ENCODE data around the gene PTGES. TPM values are rescaled to one million over a fixed set of nuclear protein-coding genes. Genes with fewer than 3 reads are reported as not detected.
A peak's percentile ranks its signal among the peaks of the same experiment; 100 is the strongest.

PTGES gene
- total RNA-seq, 1 donor from 2014 or later: 11.1 TPM

- FAIRE-seq (no peak), DNase-seq (ENCODE audit: low read depth) (no peak)
- Histone ChIP-seq H3K4me3 (ENCODE audit: low read depth, low read length) (no peak overlapping the region), H3K36me3 (ENCODE audit: control insufficient read depth, insufficient read depth, low read length) (no peaks in the 10 kb centered on the region), H3K27me3 (ENCODE audit: control insufficient read depth, insufficient read depth, low read length) (peaks cover 7% of the 10 kb centered on the region)
- TF ChIP-seq, protein P1, sequence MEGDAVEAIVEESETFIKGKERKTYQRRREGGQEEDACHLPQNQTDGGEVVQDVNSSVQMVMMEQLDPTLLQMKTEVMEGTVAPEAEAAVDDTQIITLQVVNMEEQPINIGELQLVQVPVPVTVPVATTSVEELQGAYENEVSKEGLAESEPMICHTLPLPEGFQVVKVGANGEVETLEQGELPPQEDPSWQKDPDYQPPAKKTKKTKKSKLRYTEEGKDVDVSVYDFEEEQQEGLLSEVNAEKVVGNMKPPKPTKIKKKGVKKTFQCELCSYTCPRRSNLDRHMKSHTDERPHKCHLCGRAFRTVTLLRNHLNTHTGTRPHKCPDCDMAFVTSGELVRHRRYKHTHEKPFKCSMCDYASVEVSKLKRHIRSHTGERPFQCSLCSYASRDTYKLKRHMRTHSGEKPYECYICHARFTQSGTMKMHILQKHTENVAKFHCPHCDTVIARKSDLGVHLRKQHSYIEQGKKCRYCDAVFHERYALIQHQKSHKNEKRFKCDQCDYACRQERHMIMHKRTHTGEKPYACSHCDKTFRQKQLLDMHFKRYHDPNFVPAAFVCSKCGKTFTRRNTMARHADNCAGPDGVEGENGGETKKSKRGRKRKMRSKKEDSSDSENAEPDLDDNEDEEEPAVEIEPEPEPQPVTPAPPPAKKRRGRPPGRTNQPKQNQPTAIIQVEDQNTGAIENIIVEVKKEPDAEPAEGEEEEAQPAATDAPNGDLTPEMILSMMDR (IDR thresholded peaks at IDR 0.05; ENCODE audit: insufficient read depth, low read length, severe bottlenecking): no peak
Measured at GRCh38 chr9:129774791-129775447, 22.1 kb upstream of the PTGES start.

DNA sequence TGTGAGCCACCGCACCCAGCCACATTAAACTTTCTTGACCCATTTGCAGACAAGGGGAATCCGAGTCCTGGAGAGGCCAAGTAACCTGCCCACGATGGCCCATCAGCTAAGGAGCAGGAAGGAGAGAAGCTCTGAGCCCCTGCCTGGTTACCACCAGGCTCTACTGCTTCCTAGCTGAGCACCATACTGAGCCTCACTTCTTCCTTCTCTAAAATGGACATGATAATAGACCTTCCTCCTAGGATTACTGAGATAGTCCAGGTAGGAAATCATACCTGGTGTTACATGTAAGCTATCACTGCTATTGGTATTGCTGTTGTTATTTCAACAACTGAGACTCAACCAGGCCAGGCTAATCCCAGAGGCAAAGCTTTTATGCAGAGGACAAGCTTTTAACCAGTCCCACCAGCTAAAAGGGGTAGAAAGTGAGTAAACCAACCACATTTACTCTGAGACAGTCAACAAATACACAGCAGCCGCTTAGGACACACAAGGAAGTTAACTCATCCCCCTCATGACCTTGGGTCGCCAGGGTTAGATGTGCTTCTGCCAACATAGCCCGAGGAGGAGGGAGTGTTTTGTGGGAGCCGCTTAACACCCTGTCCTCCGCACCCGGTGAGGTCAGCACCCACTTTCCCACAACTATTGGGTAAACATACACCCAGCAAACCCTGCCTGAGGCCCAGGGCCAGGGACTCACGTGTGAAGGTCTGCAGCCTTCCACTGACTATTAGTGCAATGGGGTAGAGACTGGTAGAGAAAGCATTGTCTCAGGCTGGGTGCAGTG is 20.6 kb upstream of the PTGES start:
- FAIRE-seq (no peak), DNase-seq (ENCODE audit: low read depth) (peak; percentile 89)
- no peaks in the 10 kb centered on the region for H3K36me3 ChIP-seq (ENCODE audit: control insufficient read depth, insufficient read depth, low read length)
- TF ChIP-seq, protein P1 (IDR thresholded peaks at IDR 0.05; ENCODE audit: insufficient read depth, low read length, severe bottlenecking): no peak
- H3K27me3 ChIP-seq (ENCODE audit: control insufficient read depth, insufficient read depth, low read length): peaks cover 7% of the 10 kb centered on the region
- no peak overlapping the region for H3K4me3 ChIP-seq (ENCODE audit: low read depth, low read length)

DNA sequence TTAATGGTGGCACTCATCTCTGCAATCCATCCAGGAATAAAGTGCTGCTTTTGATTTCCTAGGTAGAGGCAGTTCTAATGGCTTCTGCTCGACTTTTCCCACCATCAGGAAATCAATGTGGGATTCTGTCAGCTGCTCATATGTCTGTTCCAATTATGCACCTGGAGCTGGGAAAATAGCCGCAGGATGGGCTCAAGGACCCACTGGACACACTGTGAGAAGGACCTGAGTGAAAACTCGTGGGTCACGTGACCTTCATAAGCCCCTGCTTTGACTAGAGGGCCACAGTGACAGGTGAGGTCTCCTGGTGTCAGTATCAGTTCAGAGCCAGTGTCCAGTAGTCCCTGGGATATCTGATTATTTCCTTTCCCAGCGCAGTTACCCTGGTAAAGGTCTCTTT is 17.9 kb upstream of the PTGES start:
- no peaks in the 10 kb centered on the region for H3K36me3 ChIP-seq (ENCODE audit: control insufficient read depth, insufficient read depth, low read length)
- DNase-seq (ENCODE audit: low read depth): no peak
- no peak for FAIRE-seq
- TF ChIP-seq, protein P1 (IDR thresholded peaks at IDR 0.05; ENCODE audit: insufficient read depth, low read length, severe bottlenecking): no peak
- peaks cover 7% of the 10 kb centered on the region for H3K27me3 ChIP-seq (ENCODE audit: control insufficient read depth, insufficient read depth, low read length)
- H3K4me3 ChIP-seq (ENCODE audit: low read depth, low read length): no peak overlapping the region

- H3K36me3 ChIP-seq (ENCODE audit: control insufficient read depth, insufficient read depth, low read length): no peaks in the 10 kb centered on the region
- H3K4me3 ChIP-seq (ENCODE audit: low read depth, low read length): no peak overlapping the region
- H3K27me3 ChIP-seq (ENCODE audit: control insufficient read depth, insufficient read depth, low read length): peaks cover 4% of the 10 kb centered on the region
- DNase-seq (ENCODE audit: low read depth) (no peak), FAIRE-seq (no peak)
- TF ChIP-seq, protein P1 (IDR thresholded peaks at IDR 0.05; ENCODE audit: insufficient read depth, low read length, severe bottlenecking): no peak
Measured at GRCh38 chr9:129769669-129770068, 16.8 kb upstream of the PTGES start.

DNA sequence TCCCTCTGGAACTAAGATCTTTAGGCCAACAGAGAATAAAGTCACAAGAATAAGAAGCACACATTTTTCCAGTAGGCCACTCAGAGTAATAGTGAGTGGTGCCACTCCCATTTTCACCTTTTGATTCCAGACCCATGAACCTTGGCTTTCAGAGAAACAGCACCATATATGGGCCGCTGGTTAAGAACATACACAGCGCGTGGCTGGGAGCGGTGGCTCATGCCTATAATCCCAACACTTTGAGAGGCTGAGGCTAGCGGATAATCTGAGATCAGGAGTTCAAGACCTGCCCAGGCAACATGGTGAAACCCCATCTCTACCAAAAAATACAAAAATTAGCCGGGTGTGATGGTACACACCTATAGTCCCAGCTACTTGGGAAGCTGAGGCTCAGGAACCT is 15.6 kb upstream of the PTGES start:
- Histone ChIP-seq H3K4me3 (ENCODE audit: low read depth, low read length) (no peak overlapping the region), H3K27me3 (ENCODE audit: control insufficient read depth, insufficient read depth, low read length) (peaks cover 2% of the 10 kb centered on the region), H3K36me3 (ENCODE audit: control insufficient read depth, insufficient read depth, low read length) (no peaks in the 10 kb centered on the region)
- FAIRE-seq (no peak), DNase-seq (ENCODE audit: low read depth) (no peak)
- TF ChIP-seq, protein P1 (IDR thresholded peaks at IDR 0.05; ENCODE audit: insufficient read depth, low read length, severe bottlenecking): no peak

Measured in bronchial epithelial cell (primary cell).